NCI-H526 treated with DMSO at 0.1 percent for 48 hours (cell line): ENCODE measurements around the gene ZBTB16.

Source experiments
- DNase-seq: peaks from one replicate; lab custom pipeline; 2025; lab: John Stamatoyannopoulos, UW

Gene ZBTB16

DNA sequence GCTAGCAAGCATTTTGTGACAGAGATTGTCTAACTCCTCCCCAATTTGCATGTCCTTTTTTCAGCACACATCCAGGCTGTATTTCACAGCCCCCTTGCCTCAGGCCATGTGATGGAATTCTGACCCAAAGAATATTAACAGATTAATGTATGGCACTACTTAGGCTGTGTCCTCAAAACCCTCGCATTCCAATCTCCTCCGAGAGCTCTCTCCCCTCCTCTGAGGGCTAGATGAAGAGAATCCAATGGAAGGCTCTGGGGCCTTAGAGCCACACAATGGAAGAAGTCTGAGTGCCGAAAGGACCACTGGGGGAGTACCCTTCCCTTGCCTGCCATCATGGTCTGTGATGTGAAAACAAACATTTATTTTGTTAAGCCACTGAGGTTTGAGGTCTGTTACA lies 223.0 kb downstream of the ZBTB16 start:
- DNase-seq, result no peak

DNA sequence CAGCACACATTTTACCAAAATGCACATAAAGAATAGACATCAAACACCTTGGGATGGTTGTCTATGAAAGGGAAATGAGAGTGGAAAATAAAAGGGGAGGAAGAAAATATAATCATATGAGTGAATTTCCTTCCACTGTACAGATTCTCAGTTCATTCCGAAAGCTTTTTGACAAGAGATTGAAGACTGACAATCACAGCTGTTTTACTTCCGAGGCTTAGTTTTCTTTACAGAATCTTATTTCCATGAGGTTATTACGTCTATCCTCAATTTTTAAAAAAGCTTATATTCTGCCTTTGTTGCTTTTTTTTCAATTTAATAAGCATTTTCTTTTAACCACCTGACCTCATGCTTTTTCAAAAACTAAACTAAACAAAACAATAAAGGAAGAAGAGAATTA lies 223.9 kb downstream of the ZBTB16 start:
- DNase-seq, result no peak

DNA sequence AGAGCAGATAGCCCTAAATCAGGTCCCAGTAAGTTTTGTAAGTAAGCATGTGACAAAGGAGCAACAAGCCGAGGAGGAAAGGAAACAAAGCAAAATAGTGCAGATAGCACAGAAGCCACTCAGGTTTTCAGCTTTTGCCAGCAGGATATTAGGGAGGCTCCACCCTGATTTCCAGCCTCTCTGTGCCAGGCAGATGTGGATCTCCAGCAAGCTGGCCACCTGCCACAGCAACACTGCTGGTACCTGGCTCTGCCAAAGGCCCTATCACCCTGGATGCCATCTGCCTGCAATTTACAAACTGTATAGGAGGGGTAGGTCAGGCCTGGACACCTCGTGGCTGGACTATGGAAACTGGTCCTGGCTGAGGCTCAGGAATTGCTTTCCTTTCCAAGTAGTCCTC lies 224.5 kb downstream of the ZBTB16 start:
- DNase-seq, result no peak

DNA sequence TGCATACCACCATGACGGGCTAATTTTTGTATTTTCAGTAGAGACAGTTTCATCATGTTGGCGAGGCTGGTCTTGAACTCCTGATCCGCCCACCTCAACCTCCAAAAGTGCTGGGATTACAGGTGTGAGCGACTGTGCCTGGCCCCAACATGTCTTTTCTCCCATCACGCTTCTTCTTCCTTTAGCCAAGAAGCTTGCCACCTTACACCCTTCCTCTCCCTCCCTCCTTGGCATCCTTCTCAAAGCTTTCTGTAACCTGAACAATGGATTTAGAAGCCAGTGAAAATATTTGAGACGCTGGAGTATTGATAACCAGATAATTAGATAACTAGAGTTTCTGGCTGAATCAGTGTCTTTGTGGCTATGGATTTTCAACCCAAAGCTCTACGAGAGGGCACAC lies 225.4 kb downstream of the ZBTB16 start:
- no peak for DNase-seq

DNA sequence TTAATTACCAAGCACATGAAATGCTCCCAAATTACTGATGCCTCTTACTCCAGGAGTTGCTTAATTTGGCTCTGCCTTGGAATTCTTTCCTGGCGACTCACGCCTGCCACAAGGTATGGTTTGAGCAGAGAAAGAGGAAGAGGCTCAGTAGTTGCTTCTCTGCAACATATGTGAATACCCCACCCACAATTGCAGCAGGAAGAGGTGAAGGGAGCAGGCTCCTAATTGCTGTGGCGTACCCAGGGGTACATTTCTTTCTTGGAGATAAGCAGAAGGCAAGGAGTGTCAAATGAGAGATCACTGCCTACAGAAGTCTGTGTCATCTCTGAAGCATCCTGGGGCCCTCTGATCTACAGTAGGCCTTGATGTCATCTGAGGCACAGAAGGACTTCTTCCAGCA lies 226.1 kb downstream of the ZBTB16 start:
- no peak for DNase-seq

DNA sequence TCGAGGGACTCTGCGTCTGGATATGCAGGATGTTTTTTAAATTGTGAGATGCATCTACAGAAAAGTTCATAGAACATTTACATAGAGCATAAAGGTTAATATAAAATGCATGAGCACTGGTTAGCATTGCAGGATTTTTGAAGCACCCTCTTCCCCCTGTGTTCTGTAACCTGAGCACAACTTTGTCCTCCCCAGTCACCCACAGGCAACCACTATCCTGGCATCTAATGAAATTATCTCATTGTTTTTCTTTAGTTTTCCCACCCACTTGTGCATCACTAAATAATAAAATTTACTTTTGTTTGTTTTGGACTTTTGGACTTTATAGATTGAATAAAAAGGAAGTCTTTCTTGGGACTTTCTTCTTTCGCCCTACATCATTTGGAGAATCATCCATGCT lies 226.7 kb downstream of the ZBTB16 start:
- DNase-seq, result no peak

DNA sequence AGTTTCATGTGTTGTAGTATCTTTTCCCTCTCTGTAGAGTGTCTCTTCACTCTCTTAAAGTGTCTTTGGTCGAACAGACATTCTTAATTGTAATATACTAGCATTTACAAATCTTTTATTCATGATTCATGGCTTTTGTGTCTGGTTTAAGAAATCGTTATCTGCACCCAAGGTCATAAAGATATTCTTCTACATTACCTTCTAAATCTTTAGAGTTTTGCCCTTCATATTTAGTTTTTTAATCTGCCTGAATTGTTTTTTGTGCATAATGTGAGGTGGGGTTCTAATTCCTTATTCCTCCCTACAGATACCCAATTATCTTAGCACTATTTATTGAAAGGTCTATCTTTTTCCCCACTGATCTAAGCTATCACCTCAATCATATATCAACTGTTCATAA lies 227.6 kb downstream of the ZBTB16 start:
- DNase-seq, result no peak

DNA sequence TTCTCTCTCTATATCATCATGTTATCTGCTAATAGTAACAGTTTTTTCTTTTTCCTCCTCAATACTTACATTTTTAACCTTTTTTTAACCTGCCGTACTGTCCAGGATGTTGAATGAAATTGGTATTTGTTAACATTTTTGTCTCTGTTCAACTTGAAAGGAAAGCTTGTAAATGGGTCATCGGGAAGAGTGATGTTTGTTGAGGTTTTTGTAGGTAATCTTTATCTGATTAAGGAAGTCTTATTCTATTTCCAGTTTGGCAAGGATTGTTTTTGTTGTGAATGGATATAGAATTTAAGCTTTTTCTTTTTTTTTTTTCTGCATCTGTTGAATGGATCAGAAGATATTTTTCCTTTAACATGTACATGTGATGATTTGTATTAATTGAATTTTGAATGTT lies 228.6 kb downstream of the ZBTB16 start:
- no peak for DNase-seq

DNA sequence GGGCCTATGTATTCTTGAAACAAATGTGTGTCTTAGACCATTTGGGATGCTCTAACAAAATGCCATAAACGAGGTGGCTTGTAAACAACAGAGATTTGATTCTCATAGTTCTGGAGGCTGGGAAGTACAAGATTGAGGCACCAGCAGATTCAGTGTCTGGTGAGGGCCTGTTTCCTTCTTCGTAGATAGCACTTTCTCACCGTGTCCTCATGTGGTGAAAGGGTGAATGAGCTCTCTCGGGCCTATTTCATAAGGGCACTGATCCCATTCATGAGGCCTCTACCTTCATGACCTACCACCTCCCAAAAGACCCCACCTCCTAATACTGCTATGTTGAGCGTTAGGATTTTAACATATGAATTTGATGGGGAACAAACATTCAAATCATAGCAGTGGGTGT lies 230.3 kb downstream of the ZBTB16 start:
- DNase-seq, result no peak

DNA sequence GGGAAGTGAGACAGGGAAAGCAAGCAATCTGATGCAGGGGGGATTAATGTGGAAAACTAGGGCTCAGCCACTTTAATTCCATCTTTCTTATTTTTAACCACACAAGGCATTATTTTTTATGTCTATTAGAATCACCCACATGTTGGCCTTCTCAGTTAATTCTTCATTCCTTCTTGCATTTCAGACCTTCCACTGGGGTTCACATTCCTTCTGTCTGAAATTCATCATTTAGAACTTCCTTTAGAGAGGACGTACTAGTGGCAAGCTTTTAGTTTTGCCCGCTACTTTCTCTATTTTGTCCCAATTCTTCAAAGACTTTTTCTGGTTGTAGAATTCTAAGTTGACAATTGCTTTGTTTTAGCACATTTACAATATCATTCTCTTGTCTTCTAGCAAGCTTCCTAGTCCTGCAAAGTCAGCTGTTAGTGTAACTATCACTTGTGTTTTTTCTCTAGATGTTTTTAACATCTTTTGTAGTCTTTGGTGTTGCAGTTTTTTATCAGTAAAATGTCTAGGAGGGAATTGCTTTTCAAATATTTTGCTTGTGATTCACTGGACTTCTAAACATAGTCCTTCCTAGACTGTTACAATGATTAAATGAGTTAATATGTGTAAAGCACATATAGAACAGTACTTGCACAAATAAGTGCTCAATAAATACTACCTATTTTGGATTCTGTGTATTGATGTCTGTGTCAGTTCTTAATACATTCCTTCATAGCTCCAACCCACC lies 231.2 kb downstream of the ZBTB16 start:
- no peak for DNase-seq

DNA sequence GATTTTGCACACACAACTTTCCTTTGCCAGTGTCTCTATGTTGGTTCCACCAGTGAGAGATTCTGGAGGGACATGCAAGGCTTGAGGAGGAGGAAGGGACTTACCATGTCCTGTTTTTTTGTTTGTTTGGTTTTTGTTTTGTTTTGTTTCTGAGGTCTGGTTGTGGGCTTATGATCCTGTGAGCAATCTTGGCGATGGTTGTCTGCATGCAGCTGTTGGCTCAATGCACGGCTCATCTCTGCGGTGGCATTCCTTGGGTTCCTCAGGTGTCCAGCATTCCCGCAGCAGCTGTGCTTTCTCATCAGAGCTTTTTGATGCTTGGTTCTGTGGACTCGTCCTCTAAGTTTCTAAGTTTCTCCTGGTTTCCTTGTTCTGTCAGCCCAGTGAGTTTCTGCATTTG lies 231.9 kb downstream of the ZBTB16 start:
- no peak for DNase-seq

DNA sequence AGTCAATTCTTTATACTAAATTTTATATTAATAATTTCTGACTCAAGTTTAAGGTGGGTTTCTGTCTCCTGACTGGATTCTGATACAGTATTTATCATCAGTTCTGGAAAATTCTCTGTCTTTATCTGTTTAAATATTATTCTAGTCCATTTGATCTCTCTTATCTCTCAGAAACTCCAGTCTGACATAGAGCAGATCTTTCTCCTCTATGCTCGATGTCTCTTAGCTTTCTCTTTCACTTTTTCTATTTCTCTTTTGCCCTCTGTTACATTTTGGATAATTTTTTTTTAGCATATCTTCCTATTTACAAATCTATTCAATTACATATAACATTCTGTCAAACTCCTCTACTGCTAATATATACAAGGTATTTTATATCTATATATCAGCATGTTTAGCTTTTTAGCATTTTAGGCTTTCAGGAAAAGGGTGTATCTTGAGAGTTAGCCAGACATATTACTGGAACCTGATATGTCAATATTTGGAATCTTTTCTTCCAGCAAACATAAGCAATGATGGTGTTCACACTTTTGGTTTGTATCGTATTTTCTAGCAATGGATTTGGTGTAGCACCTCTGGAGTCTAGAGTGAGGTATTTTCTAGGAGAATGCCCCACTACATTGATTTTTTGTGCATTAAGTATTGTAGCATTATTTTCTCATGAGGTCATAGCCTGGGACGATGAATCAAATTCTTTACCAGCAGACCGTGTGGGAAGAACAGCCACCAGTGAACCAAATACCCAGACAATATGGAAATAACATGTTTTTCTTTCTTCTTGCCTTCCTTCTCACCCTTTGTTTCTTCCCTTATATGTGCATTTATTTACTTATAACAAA lies 232.6 kb downstream of the ZBTB16 start:
- DNase-seq, result no peak

DNA sequence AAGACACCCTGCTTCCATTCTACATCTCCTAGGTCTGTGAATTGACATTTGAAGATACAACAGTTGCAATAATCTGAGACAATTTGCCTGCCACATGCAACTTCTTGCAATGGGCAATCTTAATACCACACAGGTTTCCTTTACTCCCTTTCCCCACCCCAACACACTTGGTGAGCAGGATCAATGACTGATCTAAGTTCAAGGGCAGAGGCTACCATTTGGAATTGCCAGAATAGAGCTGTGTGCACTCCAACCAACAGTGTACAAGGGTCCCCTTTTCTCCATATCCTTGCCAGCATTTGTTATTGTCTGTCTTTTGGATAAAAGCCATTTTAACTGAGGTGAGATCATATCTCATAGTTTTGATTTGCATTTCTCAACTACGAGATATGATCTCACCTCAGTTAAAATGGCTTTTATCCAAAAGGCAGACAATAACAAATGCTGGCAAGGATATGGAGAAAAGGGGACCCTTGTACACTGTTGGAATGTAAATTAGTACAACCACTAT lies 233.7 kb downstream of the ZBTB16 start:
- DNase-seq, result no peak

DNA sequence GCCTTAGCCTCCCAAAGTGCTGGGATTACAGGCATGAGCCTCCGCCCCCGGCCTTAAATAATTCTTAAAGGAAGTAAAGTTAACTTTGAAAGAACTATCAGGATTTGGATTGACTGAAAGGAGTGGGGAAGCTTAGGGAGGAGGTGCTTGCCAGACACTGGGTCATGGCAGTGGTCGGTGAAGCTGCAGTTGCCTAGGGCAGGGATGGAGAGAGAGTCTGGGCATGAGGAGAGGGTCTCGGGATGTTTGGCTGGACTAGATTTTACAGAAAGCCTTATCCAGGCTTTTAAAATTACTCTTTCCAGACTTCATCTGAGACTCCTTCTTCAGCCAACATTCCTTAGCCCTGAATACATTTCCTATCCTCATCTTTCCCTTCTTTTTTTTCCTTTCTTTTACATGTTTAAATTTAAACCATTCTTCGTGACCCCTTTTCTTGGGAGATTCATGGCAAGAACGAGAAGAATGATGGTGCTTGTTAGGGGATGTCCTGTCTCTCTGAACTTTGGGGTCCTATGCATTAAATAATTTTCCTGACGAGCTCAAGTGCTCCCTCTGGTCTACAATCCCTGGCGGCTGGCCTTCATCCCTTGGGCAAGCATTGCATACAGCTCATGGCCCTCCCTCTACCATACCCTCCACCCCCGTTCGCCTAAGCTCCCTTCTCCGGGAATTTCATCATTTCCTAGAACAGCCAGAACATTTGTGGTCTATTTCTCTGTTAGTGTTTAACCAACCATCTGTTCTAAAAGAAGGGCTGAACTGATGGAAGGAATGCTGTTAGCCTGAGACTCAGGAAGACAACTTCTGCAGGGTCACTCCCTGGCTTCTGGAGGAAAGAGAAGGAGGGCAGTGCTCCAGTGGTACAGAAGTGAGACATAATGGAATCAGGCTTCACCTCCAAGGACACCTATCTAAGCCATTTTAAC lies 236.4 kb downstream of the ZBTB16 start, which contains the start of gene NNMT:
Gene NNMT, plus strand, starts transcription at position 724 of the 929 bp plus-strand sequence. Its CDS starts 158 bp downstream, at position 882.
- no peak for DNase-seq

DNA sequence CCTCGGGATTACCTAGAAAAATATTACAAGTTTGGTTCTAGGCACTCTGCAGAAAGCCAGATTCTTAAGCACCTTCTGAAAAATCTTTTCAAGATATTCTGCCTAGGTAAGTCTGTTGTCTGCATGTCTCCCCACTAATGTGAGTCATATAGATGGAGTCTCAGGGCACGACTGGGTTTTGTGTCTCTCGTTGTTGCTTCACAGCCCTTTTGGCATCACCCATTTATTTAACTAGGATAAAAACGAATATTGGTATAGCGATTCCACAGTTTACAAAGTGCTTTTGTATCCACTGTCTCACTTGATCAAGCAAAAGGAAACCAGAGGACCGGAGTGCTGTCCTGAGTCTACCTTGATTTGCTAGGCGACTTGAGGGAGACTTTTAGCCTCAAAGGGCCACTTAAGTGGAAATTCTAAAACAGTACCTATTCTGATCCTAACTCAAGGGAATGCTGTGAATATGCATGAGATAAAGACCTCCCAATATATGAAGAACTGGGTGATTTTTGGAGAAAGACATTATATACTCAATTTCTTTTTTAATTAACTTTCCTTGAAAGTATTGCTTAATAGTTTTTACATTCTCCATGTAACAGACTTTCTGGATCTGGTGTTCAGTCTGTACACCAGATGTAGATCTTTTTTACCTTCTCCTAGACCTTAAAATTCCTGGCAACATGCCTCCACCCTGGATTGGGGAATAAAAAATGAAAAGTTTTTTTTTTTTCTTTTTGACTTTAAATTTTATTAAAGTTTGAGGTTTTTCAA lies 237.3 kb downstream of the ZBTB16 start:
- no peak for DNase-seq

DNA sequence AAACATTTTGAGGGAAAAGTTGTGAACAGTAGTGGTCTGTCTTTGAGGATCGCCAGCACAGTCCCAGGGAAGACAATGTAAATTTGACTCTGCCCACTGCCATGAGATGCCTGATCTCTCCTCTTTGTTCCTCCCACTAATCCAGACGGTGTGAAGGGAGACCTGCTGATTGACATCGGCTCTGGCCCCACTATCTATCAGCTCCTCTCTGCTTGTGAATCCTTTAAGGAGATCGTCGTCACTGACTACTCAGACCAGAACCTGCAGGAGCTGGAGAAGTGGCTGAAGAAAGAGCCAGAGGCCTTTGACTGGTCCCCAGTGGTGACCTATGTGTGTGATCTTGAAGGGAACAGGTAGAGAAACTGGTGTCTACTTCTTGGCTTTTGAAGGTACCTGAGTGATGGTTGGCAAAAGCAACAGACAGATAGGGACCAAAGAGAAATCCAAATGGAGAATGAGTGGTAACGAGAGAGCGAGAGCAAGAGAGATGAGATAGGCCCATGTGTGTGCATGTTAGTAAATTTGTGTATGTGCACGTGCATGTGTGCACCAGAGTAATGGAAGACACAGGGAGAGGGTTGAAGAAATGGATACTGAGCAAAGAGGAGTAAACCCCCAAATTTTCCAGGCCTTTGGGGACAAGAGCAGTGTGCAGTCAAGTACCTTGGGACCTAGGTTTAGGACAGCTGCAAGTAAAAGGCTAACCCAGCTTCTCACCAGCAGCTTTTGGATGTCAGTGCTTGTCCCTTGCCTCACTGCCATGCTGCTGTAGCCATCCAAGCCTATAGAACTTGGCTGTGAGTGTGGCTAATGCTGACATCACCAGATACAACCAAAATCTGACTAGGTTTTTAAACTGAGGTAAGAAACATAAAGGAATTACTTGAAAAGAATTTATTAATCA lies 238.5 kb downstream of the ZBTB16 start:
- DNase-seq, result no peak

DNA sequence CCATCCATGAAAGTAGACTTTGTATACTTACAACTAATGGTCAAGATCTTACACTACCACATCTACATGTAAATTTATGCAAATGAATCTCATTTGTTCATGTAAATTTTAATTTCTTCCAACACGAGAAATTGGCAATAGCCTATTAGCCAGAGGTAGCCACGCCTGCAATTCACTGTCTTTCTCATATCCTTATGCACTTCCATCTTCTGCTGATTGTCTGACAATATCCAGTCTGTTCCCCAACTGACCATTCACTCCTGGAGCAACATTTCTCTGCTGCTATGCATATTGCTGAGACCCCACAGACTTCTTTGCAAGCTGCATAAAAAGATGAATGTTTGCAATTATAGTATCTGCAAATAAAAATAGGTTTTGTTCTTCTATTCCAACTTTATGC lies 239.2 kb downstream of the ZBTB16 start:
- DNase-seq, result no peak
